NCI-H146 treated with DMSO at 0.1 percent for 48 hours (cell line): Measurements from ENCODE around the gene MTERF4.

Experiments
- DNase-seq: peaks from one replicate; lab custom pipeline; 2025; ENCODE audit not compliant: unreplicated experiment; lab: John Stamatoyannopoulos, UW

The MTERF4 gene

DNA sequence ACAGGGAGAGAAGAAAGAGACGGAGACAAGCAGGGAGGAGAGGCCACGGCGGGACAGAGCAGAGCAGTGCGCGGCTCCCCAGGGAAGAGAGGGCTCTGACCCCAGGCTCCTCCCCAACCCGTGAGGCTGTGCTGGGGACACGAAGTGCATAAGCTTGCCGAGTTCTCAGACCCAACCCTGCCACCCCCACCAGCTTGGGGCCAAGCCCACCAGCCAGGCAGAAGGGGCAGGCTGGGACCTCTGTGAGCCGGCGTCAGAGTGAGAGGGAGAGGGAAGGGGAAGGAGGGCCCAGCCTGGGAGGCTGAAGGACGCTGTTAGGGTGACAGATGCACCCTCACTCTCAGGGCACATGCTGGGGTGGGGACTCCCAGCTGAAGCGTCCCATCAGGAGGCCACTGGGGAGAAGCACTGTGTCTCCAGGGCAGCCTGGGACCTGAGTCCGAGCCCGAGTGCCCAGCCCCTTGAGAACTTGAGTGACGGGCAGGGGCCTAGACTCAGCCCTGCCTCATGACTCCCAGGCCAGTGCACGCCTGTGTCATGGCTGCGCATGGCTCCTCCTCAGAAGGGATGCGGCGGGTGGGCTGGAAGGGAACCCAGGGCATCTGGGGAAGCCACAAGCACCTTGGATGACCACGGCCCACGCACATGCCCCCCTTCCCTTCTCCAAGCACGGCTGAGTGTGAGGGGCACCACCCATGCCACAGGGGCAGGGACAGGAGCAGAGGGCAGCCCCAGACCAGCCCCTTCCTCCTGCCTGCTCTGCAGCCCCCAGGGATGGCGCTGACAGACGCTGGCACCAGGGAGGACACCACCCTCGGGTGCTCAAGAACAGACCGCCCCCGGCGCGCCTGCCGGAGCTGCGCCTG, 31.0 kb downstream of the MTERF4 start:
- DNase-seq: no peak

DNA sequence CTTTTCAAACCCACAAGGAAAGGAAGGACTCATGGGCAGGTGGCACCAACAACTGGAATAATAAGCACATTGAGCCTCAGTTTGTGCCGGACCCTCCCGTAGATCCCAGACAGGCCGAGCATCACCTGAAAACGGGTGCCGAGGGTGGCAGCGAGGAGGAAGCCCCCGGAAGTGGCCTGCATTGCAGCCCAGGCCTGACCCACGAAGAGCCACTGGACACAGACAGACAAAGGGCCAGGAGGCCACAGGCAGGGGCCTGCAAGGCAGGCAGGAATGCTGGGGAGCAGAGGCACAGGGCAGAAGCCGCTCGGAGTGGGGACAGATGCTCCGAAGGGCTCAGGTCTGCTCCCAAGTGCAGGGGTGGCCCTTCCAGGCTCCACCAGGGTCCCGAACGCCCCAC, 31.7 kb downstream of the MTERF4 start:
- DNase-seq: no peak

DNA sequence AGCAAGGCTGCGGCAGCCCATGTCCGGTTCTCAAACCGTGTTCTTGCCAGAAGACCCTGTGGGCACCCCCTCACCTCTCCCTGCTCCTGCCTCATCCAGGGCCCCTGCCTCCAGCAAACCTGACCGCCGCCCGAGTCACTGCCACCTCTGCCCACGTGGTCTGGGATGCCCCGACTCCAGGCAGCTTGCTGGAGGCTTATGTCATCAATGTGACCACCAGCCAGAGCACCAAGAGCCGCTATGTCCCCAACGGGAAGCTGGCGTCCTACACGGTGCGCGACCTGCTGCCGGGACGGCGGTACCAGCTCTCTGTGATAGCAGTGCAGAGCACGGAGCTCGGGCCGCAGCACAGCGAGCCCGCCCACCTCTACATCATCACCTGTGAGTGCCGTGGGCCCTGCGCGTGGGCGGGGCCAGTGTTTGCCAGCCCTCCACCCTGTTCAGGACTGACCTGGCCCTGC, 32.2 kb downstream of the MTERF4 start:
- DNase-seq: no peak

DNA sequence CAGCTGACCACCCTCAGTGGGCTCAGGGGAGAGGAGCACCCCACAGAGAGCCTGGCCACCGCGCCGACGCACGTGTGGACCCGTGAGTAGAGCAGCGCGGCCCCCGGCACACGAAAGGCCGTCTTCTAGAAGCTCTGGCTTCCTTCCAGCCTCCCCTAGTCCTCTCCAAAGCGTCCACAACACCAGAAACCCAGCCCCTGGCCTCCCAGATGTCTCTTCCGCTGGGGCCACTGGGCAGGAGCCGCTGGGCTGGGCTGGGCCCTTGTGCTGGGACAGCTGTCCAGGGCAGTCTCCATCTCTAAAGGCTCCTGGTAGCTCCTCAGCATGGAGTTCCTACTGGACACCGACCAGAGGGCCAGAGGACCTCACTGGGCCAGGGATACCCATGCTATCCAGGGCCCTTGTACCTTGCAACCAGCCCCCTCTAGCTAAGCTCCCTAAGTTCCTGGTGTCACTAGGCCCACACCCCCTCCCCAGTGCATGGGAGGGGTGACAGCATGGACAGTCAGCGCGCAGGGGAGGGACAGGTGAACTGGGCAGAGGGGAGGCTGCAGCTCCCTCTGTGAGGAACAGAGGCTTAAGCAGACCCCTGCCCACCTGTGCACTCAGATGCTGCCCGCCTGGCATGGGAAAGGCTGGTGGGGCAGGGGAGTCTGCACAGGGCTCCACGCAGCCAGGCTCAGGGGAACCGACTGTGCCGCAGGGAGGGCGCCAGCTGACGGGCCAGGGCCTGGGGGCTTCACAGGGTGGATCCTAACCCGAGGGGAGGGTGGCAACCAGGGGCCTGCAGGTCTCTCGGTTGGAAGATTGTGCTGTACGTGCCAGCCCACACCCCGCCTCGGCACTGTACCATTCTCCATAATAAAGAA, 32.9 kb downstream of the MTERF4 start:
- DNase-seq: no peak

DNA sequence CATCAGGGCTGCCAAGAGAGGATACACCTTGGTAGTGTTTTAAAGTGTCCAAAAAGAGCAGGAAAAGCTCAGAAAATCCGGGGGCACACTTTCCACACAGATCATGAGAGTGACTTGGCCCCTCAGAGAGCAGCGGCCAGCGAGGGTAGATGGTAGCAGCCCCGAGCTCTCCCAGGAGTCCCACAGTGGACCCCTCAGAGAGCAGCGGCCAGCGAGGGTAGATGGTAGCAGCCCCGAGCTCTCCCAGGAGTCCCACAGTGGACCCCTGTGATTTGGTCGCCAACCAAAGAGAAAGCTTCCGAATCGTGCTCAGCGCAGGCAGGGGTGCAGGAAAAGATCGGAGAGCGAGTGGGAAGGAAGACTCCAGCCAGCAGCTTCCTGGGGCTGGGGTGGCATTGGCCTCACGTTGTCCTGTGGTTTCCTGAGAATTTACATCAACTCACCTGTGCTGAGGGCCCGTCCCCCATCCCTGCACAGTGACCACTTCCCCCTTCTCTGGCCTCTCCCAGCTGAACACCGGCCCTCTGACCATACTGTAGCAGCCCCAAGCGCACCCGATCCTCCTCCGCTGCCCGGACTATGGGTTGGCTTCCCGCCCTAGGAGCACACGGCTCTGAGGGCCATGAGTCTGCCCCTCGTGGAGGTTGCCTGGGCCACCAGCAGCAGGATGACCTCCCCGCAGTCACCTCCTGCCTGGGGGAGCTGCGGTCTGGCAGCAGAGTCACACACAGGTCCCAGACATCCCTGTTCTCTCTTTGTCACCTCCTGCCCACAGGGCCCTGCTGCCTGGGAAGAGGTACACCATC, 33.7 kb downstream of the MTERF4 start:
- DNase-seq: no peak

DNA sequence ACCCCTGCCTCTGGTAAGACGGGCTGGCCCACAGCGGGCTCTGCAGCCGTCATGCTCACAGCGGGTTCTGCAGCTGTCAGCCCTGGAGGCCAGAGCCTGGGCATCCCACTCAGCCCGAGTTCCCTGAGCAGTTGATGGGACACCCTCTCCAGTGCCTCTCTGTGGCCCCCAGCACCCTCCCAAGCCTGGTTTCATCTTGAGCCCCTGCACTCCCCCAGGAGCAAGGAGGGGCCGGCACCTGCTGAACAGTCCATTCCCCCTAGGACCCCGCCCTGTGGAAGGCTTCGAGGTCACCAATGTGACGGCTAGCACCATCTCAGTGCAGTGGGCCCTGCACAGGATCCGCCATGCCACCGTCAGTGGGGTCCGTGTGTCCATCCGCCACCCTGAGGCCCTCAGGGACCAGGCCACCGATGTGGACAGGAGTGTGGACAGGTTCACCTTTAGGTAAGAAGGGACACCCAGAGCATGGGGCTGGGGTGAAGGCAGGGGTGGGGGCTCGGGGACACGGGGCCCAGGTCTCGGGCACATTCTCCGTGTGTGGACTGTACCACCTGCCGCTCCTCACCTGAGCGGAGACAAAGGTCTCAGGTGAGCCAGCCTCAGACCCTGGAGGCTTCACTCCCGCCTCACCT, 34.5 kb downstream of the MTERF4 start:
- no peak for DNase-seq

GRCh38 chr2:241066893-241067341, 35.2 kb downstream of the MTERF4 start:
- DNase-seq: no peak

GRCh38 chr2:241066171-241066892, 35.8 kb downstream of the MTERF4 start:
- DNase-seq: no peak

- no peak for DNase-seq
Observed at GRCh38 chr2:241065355-241065803, 36.7 kb downstream of the MTERF4 start.

- no peak for DNase-seq
Observed at GRCh38 chr2:241064802-241065354, 37.2 kb downstream of the MTERF4 start.

DNA sequence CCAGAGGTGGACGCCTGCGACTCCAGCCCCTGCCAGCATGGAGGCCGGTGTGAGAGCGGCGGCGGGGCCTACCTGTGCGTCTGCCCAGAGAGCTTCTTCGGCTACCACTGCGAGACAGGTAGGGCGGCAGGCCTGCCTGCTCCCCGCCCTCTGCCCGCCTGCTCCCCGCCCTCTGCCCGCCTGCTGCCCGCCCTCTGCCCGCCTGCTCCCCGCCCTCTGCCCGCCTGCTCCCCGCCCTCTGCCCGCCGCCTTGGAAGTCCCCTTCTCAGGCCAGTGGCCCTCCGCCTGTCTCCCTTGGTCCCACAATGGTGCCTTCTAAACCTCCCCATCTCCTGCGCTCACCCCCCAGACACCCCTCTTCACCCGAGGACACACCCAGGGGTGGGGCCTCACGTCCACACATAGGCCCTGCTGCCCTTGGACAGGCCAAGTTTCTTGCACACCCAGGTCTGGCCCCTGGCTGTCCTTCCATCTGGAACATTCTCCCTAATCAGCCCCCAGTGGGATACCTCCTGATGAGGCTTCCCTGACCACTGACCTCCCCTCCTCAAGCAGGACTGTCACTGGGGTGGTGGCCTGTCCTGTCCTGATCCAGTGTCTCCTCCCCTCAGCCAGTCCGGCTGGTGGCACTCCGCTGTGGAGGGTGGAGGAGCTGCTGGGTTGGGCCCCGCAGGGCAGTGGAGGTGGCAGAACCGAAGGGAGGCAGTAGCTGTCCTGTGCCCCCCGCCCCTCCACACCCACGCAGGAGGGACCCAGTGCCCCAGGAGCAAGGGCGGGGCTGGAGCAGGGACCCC, 37.9 kb downstream of the MTERF4 start:
- DNase-seq: no peak

- DNase-seq: no peak
Observed at GRCh38 chr2:241063587-241063986, 38.5 kb downstream of the MTERF4 start.

- DNase-seq: no peak
Observed at GRCh38 chr2:241063093-241063551, 39.0 kb downstream of the MTERF4 start.

GRCh38 chr2:241062389-241063092, 39.5 kb downstream of the MTERF4 start:
- DNase-seq: no peak

- DNase-seq: no peak
Observed at GRCh38 chr2:241061275-241061674, 40.8 kb downstream of the MTERF4 start.

GRCh38 chr2:241053576-241054251, 48.4 kb downstream of the MTERF4 start:
- no peak for DNase-seq

- no peak for DNase-seq
Observed at GRCh38 chr2:241052677-241053360, 49.3 kb downstream of the MTERF4 start.
